Activated naive CD4-positive, alpha-beta T cell treated with anti-CD3 and anti-CD28 coated beads for 36 hours (primary cell): ENCODE measurements around the gene ADCY3. TPM values are rescaled to one million over a fixed set of nuclear protein-coding genes. Genes with fewer than 3 reads are reported as not detected.

ENCODE experiments used
- CTCF ChIA-PET: fragments of 350-600 bp; sonication (Branson Sonifier 250); formaldehyde crosslinking; loops from one replicate; lab custom pipeline; 2021; ENCODE audit warnings: antibody characterized with exemption; lab: Charles Lee
- DNase-seq: peaks from one replicate; pipeline ENCODE4 v3.0.0-alpha.2; 2020
- H3K27ac Mint-ChIP-seq: one replicate; pipeline ENCODE4 v1.8.0; 2021; ENCODE audit warnings: mild to moderate bottlenecking, mixed read lengths
- H3K27me3 Mint-ChIP-seq: one replicate; pipeline ENCODE4 v1.8.0; 2021; ENCODE audit warnings: low read depth, mixed read lengths
- H3K36me3 Mint-ChIP-seq: one replicate; pipeline ENCODE4 v1.8.0; 2021; ENCODE audit warnings: low read depth, mixed read lengths
- H3K4me1 Mint-ChIP-seq: one replicate; pipeline ENCODE4 v1.8.0; 2021; ENCODE audit warnings: low read depth, mixed read lengths
- H3K4me3 Mint-ChIP-seq: one replicate; pipeline ENCODE4 v1.8.0; 2021; ENCODE audit warnings: mild to moderate bottlenecking, moderate library complexity, mixed read lengths
- H3K9me3 Mint-ChIP-seq: one replicate; pipeline ENCODE4 v1.8.0; 2021; ENCODE audit warnings: mixed read lengths
- intact Hi-C: fragments of 100-400 bp; cut with micrococcal nuclease; formaldehyde crosslinking; loops from one replicate; pipeline ENCODE4 v1.15.1; 2023
- total RNA-seq, 2 experiments: library from RNA; stranded (reverse); gene quantifications; one replicate each; pipeline ENCODE4 v1.2.3, GENCODE V29; 2021

ADCY3 gene
- total RNA-seq, 2 experiments from 2014 or later = 44.8 to 49.9 TPM

DNA sequence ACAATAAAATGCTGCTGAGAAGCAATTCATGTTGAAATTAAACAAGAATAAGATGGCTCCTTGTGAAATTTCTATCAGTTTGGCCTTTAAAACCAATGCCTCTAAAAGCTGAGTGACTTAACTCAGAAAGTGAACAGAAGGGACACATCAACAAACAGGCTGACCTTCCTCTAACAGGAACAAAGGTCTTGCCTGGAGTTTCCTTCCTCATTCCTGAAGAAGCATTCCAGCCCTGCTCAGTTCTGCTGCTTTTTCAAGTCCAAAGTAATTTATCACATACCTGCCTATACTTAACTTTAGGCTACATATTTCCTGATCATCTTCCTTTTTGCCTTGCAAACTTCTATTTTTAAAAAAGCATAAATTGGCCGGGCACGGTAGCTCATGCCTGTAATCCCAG, 140.9 kb downstream of the ADCY3 start:
- no peak for DNase-seq
- CTCF ChIA-PET = interaction anchor here (1.1 kb wide), 2 partner anchors 11 to 357 kb away, joined by 3 to 4 read pairs; no protein-coding TSS in a partner anchor
- no peak overlapping the region for H3K27ac Mint-ChIP-seq
- H3K27me3 Mint-ChIP-seq = peaks cover 2% of the 10 kb centered on the region
- H3K9me3 Mint-ChIP-seq = no peaks in the 10 kb centered on the region
- no peak overlapping the region for H3K4me3 Mint-ChIP-seq
- intact Hi-C loops = no loop called here
- H3K36me3 Mint-ChIP-seq = no peaks in the 10 kb centered on the region
- no peaks in the 10 kb centered on the region for H3K4me1 Mint-ChIP-seq

DNA sequence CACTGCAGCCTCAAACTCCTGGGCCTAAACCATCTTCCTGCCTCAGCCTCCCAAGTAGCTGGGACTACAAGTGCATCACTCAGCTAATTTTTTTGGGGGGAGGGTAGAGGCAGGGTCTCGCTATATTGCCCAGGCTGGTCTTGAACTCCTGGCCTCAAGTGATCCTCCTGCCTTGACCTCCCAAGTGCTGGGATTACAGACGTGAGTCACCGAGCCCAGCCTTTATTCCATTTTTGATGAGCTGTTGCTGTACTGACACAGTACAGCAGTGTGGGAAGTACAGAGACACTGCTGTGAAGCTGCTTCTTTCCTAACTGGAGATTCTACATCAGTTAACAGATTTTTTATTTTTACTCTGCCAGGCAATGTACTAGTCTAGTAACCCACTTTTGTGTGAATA, 145.7 kb downstream of the ADCY3 start:
- H3K27me3 Mint-ChIP-seq = no peaks in the 10 kb centered on the region
- intact Hi-C loops = no loop called here
- H3K4me3 Mint-ChIP-seq = no peak overlapping the region
- H3K9me3 Mint-ChIP-seq = no peaks in the 10 kb centered on the region
- DNase-seq = no peak
- CTCF ChIA-PET = interaction anchor here (0.6 to 0.9 kb wide), 3 partner anchors 10 to 112 kb away, joined by 3 read pairs; no protein-coding TSS in a partner anchor
- H3K4me1 Mint-ChIP-seq = no peaks in the 10 kb centered on the region
- H3K36me3 Mint-ChIP-seq = peaks cover 4% of the 10 kb centered on the region
- H3K27ac Mint-ChIP-seq = no peak overlapping the region

DNA sequence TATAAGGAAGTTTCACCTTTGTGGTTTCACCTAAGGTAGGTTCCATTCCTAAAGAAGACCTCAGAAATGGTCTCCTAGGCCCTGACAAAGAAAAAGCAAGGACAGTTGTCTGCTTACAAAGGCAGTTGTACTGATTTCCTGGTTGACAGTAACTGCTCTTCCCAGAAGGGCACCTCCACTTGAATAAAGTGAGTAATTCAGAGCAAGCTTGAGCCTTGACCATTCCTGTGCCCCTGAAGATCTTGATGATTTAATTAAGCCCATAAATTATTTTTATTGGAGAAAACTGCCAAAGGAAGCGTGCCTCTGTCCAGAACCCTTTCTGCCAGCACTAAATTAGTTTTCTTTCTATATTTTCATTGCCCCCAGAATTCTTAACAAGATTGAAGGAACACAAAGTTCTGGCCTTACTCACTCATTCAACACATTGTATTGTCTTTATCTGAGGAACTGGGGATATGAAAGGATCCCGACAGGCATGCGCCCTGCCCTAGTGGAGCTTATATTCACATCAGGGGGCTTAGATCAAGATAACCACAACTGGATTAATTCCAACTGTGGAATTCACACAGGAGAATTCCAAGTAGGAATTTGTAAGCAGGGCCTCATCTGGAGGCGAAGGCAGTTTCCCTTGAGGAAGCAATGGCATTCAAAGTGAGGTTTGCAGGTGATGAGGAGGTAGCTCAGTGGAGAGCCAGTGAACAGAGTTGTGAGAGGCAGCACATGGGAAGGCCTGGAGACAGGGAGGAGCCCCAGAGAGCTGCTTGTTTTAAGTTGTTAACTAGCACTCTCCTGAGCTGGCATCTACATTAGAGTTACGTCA, 148.1 kb downstream of the ADCY3 start:
- CTCF ChIA-PET = interaction anchor here (1.2 kb wide), 1 partner anchor 19 kb away, joined by 5 read pairs; no protein-coding TSS in a partner anchor
- intact Hi-C loops = no loop called here

DNA sequence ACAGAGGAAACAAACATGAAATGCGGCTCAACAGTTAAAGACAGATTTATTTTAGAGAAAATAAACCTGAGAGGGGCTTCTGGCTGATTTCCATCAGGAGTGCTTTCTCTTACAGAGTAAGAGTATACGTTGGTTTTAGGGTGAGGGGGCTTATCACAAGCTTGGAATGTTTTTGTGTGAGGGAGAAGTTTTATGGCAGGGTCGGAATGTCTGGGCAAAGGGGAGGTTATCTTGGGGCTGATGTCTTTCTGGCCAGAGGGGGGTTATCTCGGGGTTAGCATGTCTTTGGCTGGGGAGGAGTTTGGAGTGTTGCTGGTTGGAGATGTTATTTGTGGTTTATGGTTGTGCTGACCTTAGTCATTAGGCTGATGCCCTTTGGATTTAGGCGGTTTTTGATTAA, 149.0 kb downstream of the ADCY3 start:
- DNase-seq = no peak
- no peak overlapping the region for H3K4me3 Mint-ChIP-seq
- peaks cover 5% of the 10 kb centered on the region for H3K36me3 Mint-ChIP-seq
- H3K27me3 Mint-ChIP-seq = no peaks in the 10 kb centered on the region
- no peaks in the 10 kb centered on the region for H3K9me3 Mint-ChIP-seq
- intact Hi-C loops = no loop called here
- CTCF ChIA-PET = no interaction called here
- no peak overlapping the region for H3K27ac Mint-ChIP-seq
- peaks cover 4% of the 10 kb centered on the region for H3K4me1 Mint-ChIP-seq

More for the DNA sequence above, 148.1 kb downstream of the ADCY3 start:
- Mint-ChIP-seq H3K27ac (no peak overlapping the region), H3K27me3 (no peaks in the 10 kb centered on the region), H3K4me3 (no peak overlapping the region), H3K4me1 (no peaks in the 10 kb centered on the region), H3K9me3 (no peaks in the 10 kb centered on the region), H3K36me3 (peaks cover 5% of the 10 kb centered on the region)
- no peak for DNase-seq

Other genes with a start within 250 kb of the ADCY3 start
- gene PTRHD1, start 126.8 kb downstream of the ADCY3 start, total RNA-seq = 10 to 100 TPM; 21.7 to 23.5 TPM
- gene CENPO, start 126.8 kb downstream of the ADCY3 start, total RNA-seq = 10 to 100 TPM; 36.4 to 38.5 TPM
- gene DNAJC27, start 51.7 kb upstream of the ADCY3 start, total RNA-seq = 1 to 10 TPM; 5.3 to 6.0 TPM
- under 1 TPM; 0.41 to 0.42 TPM for gene EFR3B, start 121.8 kb upstream of the ADCY3 start, total RNA-seq
- 1 to 10 TPM; 4.6 to 4.8 TPM for gene POMC, start 248.3 kb upstream of the ADCY3 start, total RNA-seq